CD4-positive, alpha-beta T cell treated with Interleukin-21 for 1 hour (primary cell): ENCODE data around the gene GMDS.

Source experiments
- DNase-seq: peaks from one replicate; pipeline ENCODE4 v3.0.0-alpha.2; 2020

Gene GMDS

GRCh38 chr6:2237001-2237400, 8.4 kb downstream of the GMDS start:
- DNase-seq, result no peak

- DNase-seq, result no peak
Measured at GRCh38 chr6:2235777-2236495, 9.5 kb downstream of the GMDS start.

- DNase-seq, result no peak
Measured at GRCh38 chr6:2232445-2232844, 13.0 kb downstream of the GMDS start.

GRCh38 chr6:2231438-2231837, 14.0 kb downstream of the GMDS start:
- no peak for DNase-seq

GRCh38 chr6:2230659-2231277, 14.6 kb downstream of the GMDS start:
- no peak for DNase-seq

GRCh38 chr6:2229742-2230141, 15.7 kb downstream of the GMDS start:
- no peak for DNase-seq

GRCh38 chr6:2229039-2229438, 16.4 kb downstream of the GMDS start:
- no peak for DNase-seq

- no peak for DNase-seq
Measured at GRCh38 chr6:2228392-2228791, 17.0 kb downstream of the GMDS start.

- DNase-seq, result no peak
Measured at GRCh38 chr6:2226775-2227174, 18.6 kb downstream of the GMDS start.

- no peak for DNase-seq
Measured at GRCh38 chr6:2225422-2226392, 19.7 kb downstream of the GMDS start.

GRCh38 chr6:2224847-2225382, 20.5 kb downstream of the GMDS start:
- DNase-seq, result no peak

- DNase-seq, result no peak
Measured at GRCh38 chr6:2222275-2222842, 23.0 kb downstream of the GMDS start.

- peak; percentile 22 for DNase-seq
Measured at GRCh38 chr6:2221726-2222274, 23.6 kb downstream of the GMDS start.

- no peak for DNase-seq
Measured at GRCh38 chr6:2220154-2220553, 25.3 kb downstream of the GMDS start.

GRCh38 chr6:2218866-2219265, 26.5 kb downstream of the GMDS start:
- DNase-seq, result no peak

- no peak for DNase-seq
Measured at GRCh38 chr6:2216794-2217383, 28.5 kb downstream of the GMDS start.

GRCh38 chr6:2215342-2215741, 30.1 kb downstream of the GMDS start:
- no peak for DNase-seq

GRCh38 chr6:2213086-2213485, 32.3 kb downstream of the GMDS start:
- DNase-seq, result no peak

GRCh38 chr6:2209226-2209809, 36.1 kb downstream of the GMDS start:
- DNase-seq, result peak; percentile 28

GRCh38 chr6:2208468-2208867, 36.9 kb downstream of the GMDS start:
- no peak for DNase-seq

GRCh38 chr6:2205396-2205795, 40.0 kb downstream of the GMDS start:
- no peak for DNase-seq

- DNase-seq, result no peak
Measured at GRCh38 chr6:2204272-2204671, 41.1 kb downstream of the GMDS start.
